Stomach (tissue), 4 donors: ENCODE results near the gene DIMT1.

Source experiments
- CTCF ChIP-seq, 7 experiments: fragments of 450-650 bp in 4 of 7; fragments of 200-600 bp in 3 of 7; sonication (generic) in 3 of 7; IDR thresholded peaks; one replicate each; pipeline ENCODE4 v1.5.1; 2016 to 2019; ENCODE audit warnings: antibody characterized with exemption in 7 of 7, control low read depth in 2 of 7, mild to moderate bottlenecking in 1 of 7
- POLR2A ChIP-seq, 4 donors: fragments of 450-650 bp; IDR thresholded peaks; one replicate each; pipeline ENCODE4 v1.6.1; 2016; ENCODE audit warnings: antibody characterized with exemption in 4 of 4, control low read depth in 2 of 4, mild to moderate bottlenecking in 1 of 4, moderate library complexity in 1 of 4

- TF ChIP-seq CTCF (IDR thresholded peaks at IDR 0.05) (no peak), POLR2A (IDR thresholded peaks at IDR 0.05) (no peak)
These were observed 30.3 kb downstream of the DIMT1 start for GRCh38 chr5:62373382-62373781.
